ENCODE measurements around the gene SMIM9. TPM values are rescaled to one million over a fixed set of nuclear protein-coding genes. Genes with fewer than 3 reads are reported as not detected.
A peak's percentile ranks its signal among the peaks of the same experiment; 100 is the strongest.
"Not testable (repeated sequence)": the region's sequence is repeated elsewhere in the genome, so short reads cannot be mapped to it uniquely, and the experiment has no call there.

SMIM9 gene
- total RNA-seq, 1 donor from 2014 or later = not detected

DNA sequence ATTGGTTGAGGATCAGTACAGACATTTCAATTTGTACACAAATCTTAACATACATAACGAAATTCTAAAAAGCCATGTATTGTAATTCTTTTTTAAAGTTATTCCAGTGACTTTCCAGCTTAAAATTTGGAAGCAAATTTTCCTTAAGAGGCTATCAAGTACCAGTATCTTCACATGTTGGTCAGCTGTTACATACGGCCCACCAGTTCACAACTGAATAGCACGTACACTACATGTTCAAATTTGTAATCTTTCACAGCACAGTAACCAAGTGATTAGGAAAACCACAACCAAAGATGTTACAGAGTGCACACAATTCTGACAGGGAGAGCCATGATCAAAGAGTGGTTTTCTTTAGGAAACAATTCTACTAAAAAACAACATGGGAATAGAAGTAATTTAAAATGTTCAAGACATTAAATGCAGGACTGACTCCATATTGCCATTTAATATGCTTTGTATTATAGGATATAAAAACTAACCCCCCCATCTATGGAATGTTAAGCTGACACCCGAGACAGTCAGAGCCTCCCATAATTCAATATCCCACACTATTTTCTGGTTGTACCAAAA lies 18.1 kb downstream of the SMIM9 start:
- not testable (repeated sequence) for FAIRE-seq

GRCh38 chrX:154815274-154815818 lies 19.1 kb downstream of the SMIM9 start:
- no peak for FAIRE-seq
- no peak for DNase-seq (ENCODE audit: low spot score in 2 of 2)

More for the DNA sequence above, 18.1 kb downstream of the SMIM9 start:
- not testable (repeated sequence) for DNase-seq (ENCODE audit: low spot score in 2 of 2)

GRCh38 chrX:154813801-154814200 lies 20.7 kb downstream of the SMIM9 start:
- no peak for FAIRE-seq

GRCh38 chrX:154812341-154813101 lies 21.9 kb downstream of the SMIM9 start:
- no peak for FAIRE-seq

More at GRCh38 chrX:154813801-154814200, 20.7 kb downstream of the SMIM9 start:
- DNase-seq (ENCODE audit: low spot score in 2 of 2) = no peak

DNA sequence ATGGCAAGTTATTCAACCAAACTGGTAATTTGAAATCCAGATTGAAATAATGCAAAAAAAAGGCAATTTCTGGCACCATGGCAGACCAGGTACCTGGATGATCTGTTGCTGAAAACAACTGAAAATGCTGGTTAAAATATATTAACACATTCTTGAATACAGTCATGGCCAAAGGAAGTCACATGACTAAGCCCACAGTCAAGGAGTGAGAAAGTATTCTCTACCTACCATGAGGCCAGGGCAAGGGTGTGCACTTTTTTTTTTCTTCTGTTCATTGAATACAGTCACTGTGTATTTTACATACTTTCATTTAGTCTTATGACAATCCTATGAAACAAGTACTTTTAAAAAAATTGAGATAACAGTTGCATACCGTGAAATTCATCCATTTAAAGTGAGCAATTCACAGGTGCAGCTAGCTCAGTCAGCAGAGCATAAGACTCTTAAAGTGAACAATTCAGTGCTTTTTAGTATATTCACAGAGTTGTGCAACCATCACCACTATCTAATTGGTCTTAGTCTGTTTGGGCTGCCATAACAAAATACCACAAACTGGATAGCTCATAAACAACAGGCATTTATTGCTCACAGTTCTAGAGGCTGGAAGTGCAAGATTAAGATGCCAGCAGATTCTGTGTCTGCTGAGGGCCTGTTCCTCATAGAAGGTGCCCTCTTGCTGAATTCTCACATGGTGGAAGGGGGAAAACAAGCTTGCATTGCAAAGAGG lies 24.4 kb downstream of the SMIM9 start:
- no peak for FAIRE-seq
- no peak for DNase-seq (ENCODE audit: low spot score in 2 of 2)

More at GRCh38 chrX:154812341-154813101, 21.9 kb downstream of the SMIM9 start:
- DNase-seq (ENCODE audit: low spot score in 2 of 2) = no peak

GRCh38 chrX:154806837-154807501 lies 27.5 kb downstream of the SMIM9 start:
- FAIRE-seq = no peak
- no peak for DNase-seq (ENCODE audit: low spot score in 2 of 2)

- no peak for FAIRE-seq
- no peak for DNase-seq (ENCODE audit: low spot score in 2 of 2)
Measured at GRCh38 chrX:154805696-154806091, 28.8 kb downstream of the SMIM9 start.

- DNase-seq (ENCODE audit: low spot score in 2 of 2) (peak; percentile 73 to 78), FAIRE-seq (no peak)
Measured at GRCh38 chrX:154804957-154805695, 29.3 kb downstream of the SMIM9 start, which contains the start of gene MPP1. MPP1 (minus strand) TSS chrX:154805485; CDS start chrX:154805373, 112 bp downstream.

- FAIRE-seq = no peak
- peak in 1 of 2 donors; percentile 17 for DNase-seq (ENCODE audit: low spot score in 2 of 2)
Measured at GRCh38 chrX:154804261-154804956, 30.1 kb downstream of the SMIM9 start.

GRCh38 chrX:154802947-154803346 lies 31.5 kb downstream of the SMIM9 start:
- DNase-seq (ENCODE audit: low spot score in 2 of 2) (no peak), FAIRE-seq (no peak)

DNA sequence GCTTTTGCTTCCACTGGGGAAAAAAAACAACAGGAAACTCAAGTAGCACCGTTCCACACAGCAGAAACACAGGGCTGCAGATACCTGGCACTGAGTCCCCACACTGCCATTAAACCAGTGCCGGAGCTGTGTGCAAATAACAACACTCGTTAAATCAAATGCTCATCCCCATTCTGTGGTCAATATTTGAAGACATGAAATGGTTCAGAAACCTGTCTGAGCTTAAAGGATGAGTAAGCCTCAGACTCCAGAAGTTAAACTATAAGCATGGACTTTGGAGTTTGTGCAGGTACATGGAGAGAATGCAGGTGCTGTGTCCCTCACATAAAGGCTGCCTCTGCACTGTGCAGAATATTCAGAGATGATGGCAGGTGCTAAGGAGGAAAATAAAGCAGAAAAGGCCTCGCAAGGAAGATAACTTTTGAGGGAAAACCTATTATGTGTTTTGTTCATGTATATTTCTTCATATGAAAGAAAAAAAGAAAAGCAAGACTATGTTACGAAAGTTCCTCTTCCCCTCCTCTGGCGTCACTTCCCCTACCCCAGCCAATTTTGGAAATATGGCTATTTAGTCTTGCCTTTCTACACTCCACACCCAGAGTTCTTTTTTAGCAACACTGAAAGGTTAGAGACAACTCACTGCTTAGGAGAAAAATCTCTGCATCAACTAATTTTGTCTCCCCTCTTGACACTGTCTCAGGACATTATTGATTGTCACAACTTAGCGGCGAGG lies 33.8 kb downstream of the SMIM9 start:
- DNase-seq (ENCODE audit: low spot score in 2 of 2) (no peak), FAIRE-seq (no peak)

GRCh38 chrX:154799556-154800348 lies 34.7 kb downstream of the SMIM9 start:
- no peak for DNase-seq (ENCODE audit: low spot score in 2 of 2)
- FAIRE-seq = no peak

GRCh38 chrX:154797006-154797405 lies 37.5 kb downstream of the SMIM9 start:
- DNase-seq (ENCODE audit: low spot score in 2 of 2) = no peak
- FAIRE-seq = no peak

DNA sequence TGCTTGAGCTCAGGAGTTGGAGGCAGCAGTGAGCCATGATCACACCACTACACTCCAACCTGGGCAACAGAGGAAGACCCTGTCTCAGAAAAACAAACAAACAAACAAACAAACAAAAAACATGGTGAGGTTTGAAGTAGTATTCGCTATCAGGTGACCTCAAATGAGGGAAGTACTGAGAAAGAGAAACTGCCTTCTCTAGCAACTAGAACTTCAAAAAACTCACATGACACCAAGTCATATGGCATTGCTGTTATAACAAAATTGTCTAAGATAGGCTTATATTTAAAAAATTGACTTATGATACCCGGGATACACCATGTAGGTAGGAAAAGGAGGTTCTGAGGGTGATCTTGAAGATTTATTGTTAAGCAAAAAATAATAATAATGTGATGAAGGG lies 39.4 kb downstream of the SMIM9 start:
- DNase-seq (ENCODE audit: low spot score in 2 of 2) = no peak
- no peak for FAIRE-seq

- DNase-seq (ENCODE audit: low spot score in 2 of 2) = no peak
- no peak for FAIRE-seq
Measured at GRCh38 chrX:154793084-154793795, 41.2 kb downstream of the SMIM9 start.

GRCh38 chrX:154791939-154792338 lies 42.5 kb downstream of the SMIM9 start:
- FAIRE-seq = no peak
- no peak for DNase-seq (ENCODE audit: low spot score in 2 of 2)

- no peak for DNase-seq (ENCODE audit: low spot score in 2 of 2)
- FAIRE-seq = no peak
Measured at GRCh38 chrX:154791467-154791866, 43.0 kb downstream of the SMIM9 start.

All from frontal cortex (tissue), 4 donors.